Panc1 (cell line): ENCODE results near the gene TNNI3K. TPM values are rescaled to one million over a fixed set of nuclear protein-coding genes. Genes with fewer than 3 reads are reported as not detected.

Experiments
- ATAC-seq: fragments of 200-7000 bp; cut with Tn5 transposase; 2 replicates; pipeline ENCODE4 v1.9.1; 2020; ENCODE audit warnings: mild to moderate bottlenecking, moderate library complexity
- BruUV-seq: library from RNA; stranded (reverse); fragments of 400-500 nt; replicated peaks from 2 replicates; lab custom pipeline; 2021; lab: Mats Ljungman, UMichigan
- CTCF ChIA-PET: fragments of 300-600 bp; sonication (Branson Sonifier 250); formaldehyde crosslinking; loops from one replicate; lab custom pipeline; 2022; ENCODE audit warnings: antibody characterized with exemption; lab: Charles Lee
- POLR2A ChIA-PET: fragments of 300-600 bp; sonication (Branson Sonifier 250); formaldehyde crosslinking; loops from one replicate; lab custom pipeline; 2022; ENCODE audit warnings: antibody characterized with exemption; lab: Charles Lee
- DNase-seq: peaks from one replicate; pipeline ENCODE4 v3.0.0-alpha.2; 2010; ENCODE audit warnings: low read depth, low spot score
- H3K27ac ChIP-seq: 2 replicates; pipeline ENCODE4 v1.5.1; 2011; ENCODE audit warnings: mild to moderate bottlenecking, low read length, inconsistent platforms
- H3K27me3 ChIP-seq: fragments of 200-500 bp; sonication (Bioruptor generic); 2 replicates; pipeline ENCODE4 v1.6.0; 2014; ENCODE audit warnings: low read length, inconsistent platforms; ENCODE audit not compliant: control insufficient read depth, insufficient read depth
- H3K36me3 ChIP-seq: fragments of 200-500 bp; sonication (Bioruptor generic); 2 replicates; pipeline ENCODE4 v1.5.1; 2014; ENCODE audit warnings: inconsistent platforms, mild to moderate bottlenecking, low read length, moderate library complexity; ENCODE audit not compliant: control insufficient read depth, insufficient read depth
- H3K4me1 ChIP-seq: 2 replicates; pipeline ENCODE4 v1.5.1; 2011; ENCODE audit warnings: inconsistent platforms, mild to moderate bottlenecking, low read length, moderate library complexity; ENCODE audit not compliant: control insufficient read depth, insufficient read depth
- H3K4me3 ChIP-seq, 2 experiments: 2 replicates each; pipeline ENCODE4 v1.5.1; 2011 to 2012; ENCODE audit warnings: low read depth in 2 of 2, low read length in 2 of 2, mild to moderate bottlenecking in 2 of 2, inconsistent platforms in 1 of 2, moderate library complexity in 1 of 2
- H3K9me3 ChIP-seq: fragments of 200-500 bp; sonication (Bioruptor generic); 2 replicates; pipeline ENCODE4 v1.5.1; 2014; ENCODE audit warnings: low read depth, mild to moderate bottlenecking, inconsistent platforms, low read length, moderate library complexity; ENCODE audit not compliant: control insufficient read depth, insufficient read depth
- CTCF ChIP-seq: fragments of 450-650 bp; IDR thresholded peaks from 2 replicates; pipeline ENCODE4 v1.5.1; 2017; ENCODE audit warnings: mild to moderate bottlenecking
- POLR2AphosphoS5 ChIP-seq: IDR thresholded peaks from 2 replicates; pipeline ENCODE4 v1.6.1; 2012; ENCODE audit warnings: mild to moderate bottlenecking, low read depth, low read length, moderate library complexity
- REST ChIP-seq, 2 experiments: IDR thresholded peaks; 2 replicates each; pipeline ENCODE4 v1.6.1; 2011 to 2012; ENCODE audit warnings: low read depth in 2 of 2, control low read depth in 1 of 2, low read length in 1 of 2, mild to moderate bottlenecking in 1 of 2, moderate library complexity in 1 of 2; ENCODE audit not compliant: insufficient read depth in 1 of 2
- SIN3A ChIP-seq: IDR thresholded peaks from 2 replicates; pipeline ENCODE4 v1.6.1; 2012; ENCODE audit warnings: low read depth, mild to moderate bottlenecking, low read length, moderate library complexity, borderline replicate concordance; ENCODE audit not compliant: insufficient read depth
- TCF7L2 ChIP-seq: IDR thresholded peaks from 2 replicates; pipeline ENCODE4 v1.6.1; 2011; ENCODE audit warnings: mild to moderate bottlenecking, low read depth, low read length, inconsistent platforms
- in situ Hi-C: cut with HindIII; loops from 2 replicates; pipeline ENCODE4 v1.10.0; 2016; ENCODE audit warnings: low sequenced_read_pairs, low pct_unique_long_range_greater_than_20kb
- intact Hi-C: fragments of 100-400 bp; cut with micrococcal nuclease; formaldehyde crosslinking; loops from one replicate; pipeline ENCODE4 v1.10.0; 2022; ENCODE audit not compliant: unreplicated experiment
- total RNA-seq: library from RNA; stranded (reverse); gene quantifications from one replicate; pipeline ENCODE4 v1.2.1, GENCODE V29; 2021; ENCODE audit not compliant: unreplicated experiment

Gene TNNI3K
- total RNA-seq, 1 experiment from 2014 or later = not detected

DNA sequence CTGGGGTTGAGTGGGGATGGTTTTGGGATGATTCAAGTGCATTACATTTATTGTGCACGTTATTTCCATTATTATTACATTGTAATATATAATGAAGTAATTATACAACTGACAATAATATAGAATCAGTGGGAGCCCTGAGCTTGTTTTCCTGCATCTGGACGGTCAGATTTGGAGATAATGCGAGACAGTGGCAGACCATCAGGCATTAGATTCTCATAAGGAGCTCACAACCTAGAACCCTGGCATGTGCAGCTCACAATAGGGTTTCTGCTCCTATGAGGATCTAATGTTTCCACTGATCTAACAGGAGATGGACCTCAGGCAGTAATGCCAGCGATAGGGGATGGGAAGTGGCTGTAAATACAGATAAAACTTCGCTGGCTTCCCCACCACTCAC, 355.1 kb downstream of the TNNI3K start:
- H3K27ac ChIP-seq = no peak overlapping the region
- intact Hi-C loops = no loop called here
- H3K4me1 ChIP-seq = no peaks in the 10 kb centered on the region
- no TSS peak for BruUV-seq
- DNase-seq (no peak), ATAC-seq (no peak)
- H3K27me3 ChIP-seq = no peaks in the 10 kb centered on the region
- H3K9me3 ChIP-seq = peaks cover 3% of the 10 kb centered on the region; the same call in 1 of the 2 replicates
- no peaks in the 10 kb centered on the region for H3K36me3 ChIP-seq
- ChIA-PET CTCF (no interaction called here), POLR2A (no interaction called here)
- in situ Hi-C loops = no loop called here
- no peak overlapping the region for H3K4me3 ChIP-seq
- TF ChIP-seq POLR2AphosphoS5 = no peak
- TF ChIP-seq SIN3A = no peak
- no peak for TF ChIP-seq CTCF
- no peak for TF ChIP-seq TCF7L2

DNA sequence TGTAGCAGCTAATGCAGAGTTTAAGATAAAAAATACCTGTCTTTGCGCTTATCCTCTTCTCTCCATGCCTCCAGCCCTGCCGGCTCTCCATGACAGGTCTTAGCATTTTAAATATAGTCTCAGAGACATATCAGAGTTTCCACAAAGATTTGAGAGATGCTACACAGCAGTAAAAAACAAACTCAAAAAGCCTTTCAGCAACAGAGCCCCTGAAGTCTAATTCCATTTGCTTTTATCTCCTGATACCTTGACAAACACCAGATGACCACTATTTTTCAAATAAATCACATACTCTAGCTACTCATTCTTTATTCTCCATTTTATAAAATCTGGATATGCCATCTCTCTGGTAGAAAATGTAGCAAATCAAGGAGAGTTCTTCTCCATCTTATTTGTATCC, 356.8 kb downstream of the TNNI3K start:
- intact Hi-C loops (no loop called here), in situ Hi-C loops (no loop called here)
- no peak for DNase-seq
- no peak overlapping the region for H3K27ac ChIP-seq
- H3K27me3 ChIP-seq = no peaks in the 10 kb centered on the region
- ChIA-PET POLR2A (no interaction called here), CTCF (no interaction called here)
- TF ChIP-seq SIN3A = no peak
- TF ChIP-seq CTCF = no peak
- no peak for TF ChIP-seq POLR2AphosphoS5
- TF ChIP-seq REST (IDR thresholded peaks at IDR 0.05; ENCODE audit: insufficient read depth in 1 of 2, low read depth in 2 of 2, low read length in 1 of 2) = no peak
- no peak for TF ChIP-seq TCF7L2
- BruUV-seq = no TSS peak
- no peaks in the 10 kb centered on the region for H3K36me3 ChIP-seq
- no peak overlapping the region for H3K4me3 ChIP-seq
- ATAC-seq = no peak
- H3K4me1 ChIP-seq = no peaks in the 10 kb centered on the region
- H3K9me3 ChIP-seq = no peaks in the 10 kb centered on the region
